A549 treated with Hydrocortisone at 1 μM for 4 hours (cell line): ENCODE results near the gene CRADD. TPM values are rescaled to one million over a fixed set of nuclear protein-coding genes. Genes with fewer than 3 reads are reported as not detected.

Experiments used
- total RNA-seq: library from RNA; stranded (reverse); fragments of 200-300 nt; extraction: Qiagen RNA extraction; gene quantifications from 5 replicates; pipeline ENCODE4 v1.2.3, GENCODE V29; 2022

CRADD gene
- 10.1 to 14.1 TPM (median 10.3 TPM) in 5 replicates for total RNA-seq

GRCh38 chr12:93677195-93678064 lies at the start of gene CRADD:
Gene CRADD, plus strand, starts transcription at chr12:93677375.

Other genes with a start within 250 kb of the CRADD start
- gene UBE2N, start 235.4 kb upstream of the CRADD start, total RNA-seq: 153 to 182 TPM (median 158 TPM) in 5 replicates
- 43.1 to 65.2 TPM (median 46.3 TPM) in 5 replicates for gene MRPL42, start 209.9 kb upstream of the CRADD start, total RNA-seq
- gene SOCS2, start 104.7 kb upstream of the CRADD start, total RNA-seq: 14.6 to 19.8 TPM (median 19.0 TPM) in 5 replicates